GM13976 (cell line): ENCODE results near the gene DYNC1LI1.

ENCODE experiments used
- DNase-seq: peaks from one replicate; pipeline ENCODE4 v3.0.0; 2012; ENCODE audit warnings: low spot score
- CTCF ChIP-seq: IDR thresholded peaks from 2 replicates; pipeline ENCODE4 v1.5.1; 2012; ENCODE audit warnings: borderline replicate concordance, mild to moderate bottlenecking; ENCODE audit not compliant: insufficient read depth; ENCODE audit errors: extremely low read depth, missing control alignments, control extremely low read depth
- in situ Hi-C: fragments of 300-500 bp; cut with MboI; formaldehyde crosslinking; loops from one replicate; pipeline ENCODE4 v1.12.0; 2022; ENCODE audit warnings: low sequenced_read_pairs, mixed read lengths, inconsistent platforms; ENCODE audit not compliant: unreplicated experiment

Gene DYNC1LI1

DNA sequence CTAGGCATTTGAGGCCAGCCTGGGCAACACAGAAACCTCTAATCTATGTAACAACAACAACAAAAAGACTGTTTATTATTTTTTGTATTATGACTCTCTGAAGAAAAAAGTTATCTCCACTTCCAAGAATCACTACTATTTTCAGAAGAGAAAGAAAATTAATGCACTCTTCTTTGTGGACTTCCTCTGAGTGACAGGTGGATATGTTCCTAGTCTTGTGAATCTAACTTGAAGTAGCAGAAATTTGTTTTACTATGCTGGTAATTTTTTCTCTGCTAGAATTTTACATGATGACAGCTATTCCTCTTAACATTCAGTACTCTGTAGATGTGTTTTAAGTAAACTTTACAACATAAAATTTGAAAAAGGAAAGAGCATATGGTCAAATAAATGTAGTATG is 16.7 kb downstream of the DYNC1LI1 start:
- in situ Hi-C loops, result no loop called here
- TF ChIP-seq CTCF, result no peak
- no peak for DNase-seq

GRCh38 chr3:32553459-32553858 is 17.2 kb downstream of the DYNC1LI1 start:
- TF ChIP-seq CTCF, result no peak
- in situ Hi-C loops, result no loop called here
- DNase-seq, result no peak

DNA sequence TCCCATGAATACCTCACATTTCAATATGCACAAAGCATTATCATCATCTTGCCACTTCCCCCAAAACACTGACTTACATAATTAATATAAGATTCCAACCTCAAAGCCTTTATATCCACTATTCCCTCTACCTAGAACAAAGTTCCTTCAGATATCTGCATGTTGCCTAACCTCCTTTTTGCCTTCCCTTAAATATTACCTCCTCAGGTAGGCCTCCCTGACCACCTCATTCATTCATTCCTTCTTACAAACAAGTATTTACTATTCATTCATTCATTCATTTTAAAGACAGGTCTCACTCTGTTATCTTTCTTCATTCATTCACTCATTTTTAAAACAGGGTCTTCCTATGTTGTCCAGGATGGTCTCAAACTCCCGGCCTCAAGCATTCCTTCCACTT is 18.6 kb downstream of the DYNC1LI1 start:
- no peak for TF ChIP-seq CTCF
- no peak for DNase-seq
- in situ Hi-C loops, result no loop called here

DNA sequence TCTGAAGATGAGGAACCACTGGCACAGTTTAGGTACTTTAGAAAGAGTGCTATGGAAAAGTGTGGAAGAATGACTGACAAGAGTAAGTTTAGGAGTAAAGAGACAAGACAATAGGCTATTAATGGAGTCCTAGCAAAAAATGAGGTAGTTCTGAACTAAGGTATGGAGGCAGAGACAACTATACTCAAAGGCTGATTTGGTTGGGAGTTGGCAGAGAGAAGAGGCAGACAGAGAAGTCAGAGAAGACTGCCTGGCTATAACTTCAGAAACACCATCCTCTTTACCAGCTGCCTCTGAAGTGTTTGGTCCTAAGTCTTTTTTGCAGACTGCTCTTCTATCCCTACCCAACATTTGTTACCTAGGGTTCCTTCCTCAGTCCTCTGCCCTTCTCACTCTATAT is 19.2 kb downstream of the DYNC1LI1 start:
- no peak for DNase-seq
- TF ChIP-seq CTCF, result no peak
- in situ Hi-C loops, result no loop called here

GRCh38 chr3:32551087-32551486 is 19.6 kb downstream of the DYNC1LI1 start:
- no peak for DNase-seq
- in situ Hi-C loops, result no loop called here
- no peak for TF ChIP-seq CTCF

DNA sequence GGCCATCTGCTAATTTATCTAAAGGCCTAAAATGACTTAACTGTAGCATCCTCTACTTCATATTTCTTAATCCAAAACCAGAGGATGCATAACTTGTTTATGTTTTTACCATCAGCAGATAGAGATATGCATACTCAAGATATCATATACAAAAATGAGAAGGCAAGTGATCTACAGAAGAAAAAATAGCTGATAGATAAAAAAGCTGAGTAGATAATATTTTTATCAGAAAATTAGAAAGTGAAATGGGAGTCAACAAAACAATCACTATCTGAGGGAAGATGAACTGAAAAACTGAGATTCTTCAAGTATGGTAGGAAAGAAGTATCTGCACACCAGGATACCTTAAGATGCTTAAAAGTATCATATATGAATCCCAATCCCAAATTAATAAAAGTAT is 25.4 kb downstream of the DYNC1LI1 start:
- in situ Hi-C loops, result no loop called here
- TF ChIP-seq CTCF, result no peak
- no peak for DNase-seq

GRCh38 chr3:32544894-32545293 is 25.8 kb downstream of the DYNC1LI1 start:
- no peak for TF ChIP-seq CTCF
- in situ Hi-C loops, result no loop called here
- no peak for DNase-seq
